GM19468 (cell line): ENCODE data around the gene FOXP2.
"Not testable (repeated sequence)": the region's sequence is repeated elsewhere in the genome, so short reads cannot be mapped to it uniquely, and the experiment has no call there.

ENCODE experiments used
- ATAC-seq: cut with Tn5 transposase; IDR thresholded peaks from one replicate; pipeline ENCODE4 v1.9.1; 2021; ENCODE audit warnings: mild to moderate bottlenecking, moderate library complexity, moderate number of reproducible peaks; ENCODE audit not compliant: unreplicated experiment; ENCODE audit errors: extremely low read depth

The FOXP2 gene

GRCh38 chr7:114414156-114415063, at the start of gene FOXP2:
TSS of gene FOXP2 (plus strand) at chr7:114414815. CDS start at chr7:114426512, 11,697 bp downstream.
- ATAC-seq, result no peak

DNA sequence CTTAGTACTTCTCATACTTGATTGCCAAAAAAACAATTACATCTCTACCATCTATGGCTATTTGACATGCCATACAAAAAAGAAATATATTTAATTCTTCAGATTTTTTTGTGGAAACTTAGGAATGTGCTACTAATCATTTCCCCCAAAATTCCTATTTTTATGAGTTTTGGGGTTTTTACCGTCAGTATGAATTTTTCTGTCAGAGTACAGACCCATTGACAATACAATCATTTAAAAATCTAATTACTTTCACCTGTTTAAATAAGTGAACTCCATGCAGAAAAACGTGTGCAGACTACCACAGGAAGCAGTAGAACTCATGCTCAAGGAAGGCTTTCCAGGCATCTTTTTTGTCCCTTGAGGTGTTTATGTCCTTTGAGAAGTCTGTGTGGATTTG, 48.8 kb upstream of the FOXP2 start:
- no peak for ATAC-seq

DNA sequence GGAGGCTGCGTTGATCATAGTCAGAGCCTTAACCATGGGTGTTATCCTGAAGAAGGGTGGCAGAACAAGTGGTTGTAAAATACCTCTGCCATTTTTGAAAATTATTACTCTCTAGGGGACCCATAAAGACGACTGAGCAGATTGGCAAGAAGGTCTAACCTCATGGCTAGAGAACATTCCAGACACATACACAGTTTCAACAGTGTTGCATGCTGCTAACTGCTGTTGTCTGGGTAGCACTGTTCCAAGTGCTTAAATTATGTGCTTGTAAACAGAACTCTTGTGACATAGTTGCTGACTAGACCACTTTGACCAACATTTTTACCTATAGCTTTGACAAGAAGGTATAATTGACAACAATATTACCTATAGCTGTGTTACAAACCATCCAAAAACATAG, 46.1 kb upstream of the FOXP2 start:
- ATAC-seq, result no peak

DNA sequence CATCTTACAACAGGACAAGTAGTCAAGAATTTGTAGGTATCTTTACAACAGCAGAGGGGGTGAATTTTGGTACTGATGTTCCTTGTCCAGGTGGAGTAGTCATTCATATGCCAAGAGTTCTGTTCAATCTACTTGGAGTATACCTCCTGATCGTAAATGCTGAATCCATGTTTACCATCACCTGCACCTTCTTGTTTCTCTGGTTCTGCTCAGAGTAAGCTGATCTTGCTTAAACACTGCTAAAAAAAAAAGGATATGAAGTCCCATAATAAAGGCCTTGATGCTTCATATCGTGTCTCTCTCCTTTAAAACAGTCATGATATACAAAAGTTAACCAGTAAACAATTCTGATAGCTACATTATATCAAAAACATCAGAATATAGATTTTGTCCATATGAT, 45.3 kb upstream of the FOXP2 start:
- ATAC-seq, result no peak

GRCh38 chr7:114372619-114373018, 42.0 kb upstream of the FOXP2 start:
- ATAC-seq, result no peak

- no peak for ATAC-seq
Measured at GRCh38 chr7:114375907-114376306, 38.7 kb upstream of the FOXP2 start.

DNA sequence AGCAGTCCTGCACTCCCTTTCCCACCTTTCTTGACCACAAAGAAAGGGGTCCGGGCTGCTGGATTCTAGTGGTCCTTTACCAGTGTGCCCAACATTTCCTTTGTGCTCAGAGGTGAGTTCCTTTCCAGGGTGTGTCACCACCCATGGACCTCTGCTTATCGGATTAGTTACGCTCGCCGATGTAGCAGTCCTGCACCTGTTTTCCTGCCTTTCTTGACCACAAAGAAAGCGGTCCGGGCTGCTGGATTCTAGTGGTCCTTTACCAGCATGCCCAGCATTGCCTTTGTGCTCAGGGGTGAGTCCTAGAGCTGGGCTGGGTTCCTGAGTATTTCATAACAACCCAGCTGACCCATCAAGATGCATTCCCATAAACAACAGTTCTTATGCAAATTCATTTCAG, 30.7 kb upstream of the FOXP2 start:
- not testable (repeated sequence) for ATAC-seq

DNA sequence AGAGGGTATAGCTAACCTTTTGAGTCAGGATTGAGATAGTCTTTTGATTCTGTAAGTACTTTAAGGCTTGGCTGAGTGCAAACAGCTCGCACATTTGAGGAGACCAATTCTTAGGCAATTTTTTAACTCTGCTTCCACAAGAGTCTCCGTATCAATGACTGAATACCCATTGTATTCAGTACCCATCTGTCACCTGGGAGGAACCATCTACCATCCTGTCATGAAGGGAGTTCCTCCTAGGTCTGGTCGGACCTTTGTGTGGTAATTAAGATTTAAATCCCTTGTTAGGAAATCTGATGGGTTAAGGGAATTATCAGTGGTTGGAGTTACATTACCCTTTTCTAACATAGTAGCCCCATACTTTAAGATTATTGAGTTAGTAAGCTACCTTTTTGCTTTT, 30.3 kb upstream of the FOXP2 start:
- not testable (repeated sequence) for ATAC-seq

- ATAC-seq, result no peak
Measured at GRCh38 chr7:114388021-114388420, 26.6 kb upstream of the FOXP2 start.

GRCh38 chr7:114392686-114393085, 21.9 kb upstream of the FOXP2 start:
- ATAC-seq, result no peak

DNA sequence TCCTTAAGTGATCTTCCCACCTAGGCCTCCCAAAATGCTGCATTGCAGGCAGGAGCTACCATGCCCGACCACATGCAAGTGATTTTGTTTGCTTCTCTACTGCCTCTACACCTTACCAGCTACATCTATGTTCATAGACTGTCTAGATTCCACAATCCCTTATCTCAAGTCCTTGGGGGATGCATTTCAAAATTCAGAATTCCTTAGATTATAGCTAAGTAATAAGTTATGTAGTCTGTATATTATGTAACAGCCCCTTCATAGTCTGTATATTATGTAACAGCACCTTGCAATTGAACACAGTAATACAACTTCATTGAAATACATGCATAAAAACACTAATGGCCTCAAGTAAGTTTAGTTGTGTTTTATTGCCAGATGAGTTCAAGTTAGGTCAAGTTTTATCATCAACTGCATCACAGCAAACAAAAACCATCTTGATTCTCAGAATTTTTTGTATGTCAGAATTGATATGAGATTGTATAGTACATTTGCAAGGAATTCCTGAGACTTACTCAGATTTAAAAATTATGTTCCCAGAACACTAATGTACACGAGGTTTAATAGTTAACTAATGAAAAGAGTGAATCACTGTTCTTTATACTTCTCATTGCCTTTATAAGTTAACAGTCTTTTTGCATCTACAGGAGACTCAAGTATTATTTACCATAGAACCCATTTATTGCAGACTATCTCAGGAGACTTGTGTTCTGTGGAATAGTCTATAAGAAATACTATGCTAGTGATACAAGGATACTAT, 11.6 kb upstream of the FOXP2 start:
- ATAC-seq, result no peak

- ATAC-seq, result no peak
Measured at GRCh38 chr7:114405427-114405826, 9.2 kb upstream of the FOXP2 start.

DNA sequence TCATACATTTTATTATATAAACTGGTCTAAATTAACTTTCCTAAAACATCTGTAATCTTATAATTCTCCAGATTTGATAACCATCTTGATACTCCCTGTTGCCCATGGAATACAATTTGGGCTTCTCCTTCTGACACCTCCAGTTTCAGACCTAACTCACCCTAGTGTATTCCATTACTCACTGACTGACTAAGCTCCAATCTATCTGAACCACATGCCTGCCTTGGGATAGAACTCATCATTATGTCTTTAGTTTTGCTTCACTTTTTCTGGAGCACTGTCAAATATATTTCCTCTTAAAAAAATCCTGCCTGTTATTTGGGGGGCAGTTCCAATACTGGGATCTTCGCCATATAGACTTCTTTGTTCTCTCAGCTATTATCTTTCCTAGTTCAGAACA, 4.9 kb upstream of the FOXP2 start:
- ATAC-seq, result no peak

DNA sequence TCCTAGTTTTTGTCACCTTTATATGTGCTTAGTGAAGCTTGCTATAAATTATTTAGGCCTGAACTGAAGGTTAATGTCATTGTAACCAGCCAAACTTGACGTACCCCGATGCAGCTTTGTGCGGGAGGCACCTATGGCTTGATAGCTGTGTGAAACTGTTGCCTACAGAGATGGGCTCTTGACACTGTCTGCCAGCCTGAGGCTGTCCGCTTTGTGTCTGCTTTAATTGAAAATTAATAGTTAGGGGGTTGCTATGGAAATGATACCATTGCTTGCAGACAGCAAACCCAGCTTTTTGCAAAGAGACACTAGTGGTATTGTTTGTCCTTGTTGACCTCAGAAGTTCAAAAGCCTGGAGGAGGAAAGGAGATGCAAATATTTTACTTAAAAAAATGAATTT, 2.1 kb upstream of the FOXP2 start:
- no peak for ATAC-seq

DNA sequence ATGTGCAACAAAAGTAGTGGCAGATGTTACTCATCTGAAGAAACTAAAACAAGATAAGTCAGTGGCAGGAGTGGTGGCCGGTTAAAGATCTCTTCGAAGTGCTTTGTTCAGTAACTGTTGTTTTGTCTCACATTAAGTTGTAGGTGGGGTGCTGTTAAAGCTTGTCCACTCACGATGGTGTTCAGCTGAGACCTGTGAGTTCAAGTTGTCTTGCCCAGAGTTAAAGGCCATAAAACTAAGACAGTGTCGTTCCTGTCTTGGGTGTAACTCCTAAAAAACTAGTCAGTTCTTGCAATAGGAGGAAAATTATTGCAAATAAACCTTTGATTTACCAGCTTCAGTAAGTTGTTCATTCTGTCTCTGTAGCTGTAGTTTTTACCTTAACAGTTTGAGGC, 857 bp upstream of the FOXP2 start:
- ATAC-seq, result no peak

- ATAC-seq, result no peak
Measured at GRCh38 chr7:114415064-114415989, 712 bp downstream of the FOXP2 start.

- ATAC-seq, result no peak
Measured at GRCh38 chr7:114416129-114416990, 1.7 kb downstream of the FOXP2 start.

DNA sequence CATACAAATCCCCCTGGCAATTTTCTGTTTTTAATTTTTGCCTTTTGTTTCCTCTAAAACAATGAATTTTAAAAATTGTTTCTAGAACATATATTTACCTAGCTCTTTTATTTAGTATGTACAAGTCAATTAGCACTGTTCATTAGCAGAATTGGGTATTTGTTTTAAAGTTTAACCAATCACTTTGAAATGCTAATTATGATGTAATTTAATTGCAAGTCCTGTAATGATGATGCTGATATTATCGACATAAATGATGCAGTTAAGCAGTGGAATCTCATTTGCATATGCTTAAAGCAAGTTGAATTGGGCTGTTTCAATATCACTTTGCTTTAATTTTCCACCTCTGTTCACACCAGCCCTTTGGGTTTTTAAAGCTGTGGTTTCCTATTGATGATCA, 2.7 kb downstream of the FOXP2 start:
- no peak for ATAC-seq

DNA sequence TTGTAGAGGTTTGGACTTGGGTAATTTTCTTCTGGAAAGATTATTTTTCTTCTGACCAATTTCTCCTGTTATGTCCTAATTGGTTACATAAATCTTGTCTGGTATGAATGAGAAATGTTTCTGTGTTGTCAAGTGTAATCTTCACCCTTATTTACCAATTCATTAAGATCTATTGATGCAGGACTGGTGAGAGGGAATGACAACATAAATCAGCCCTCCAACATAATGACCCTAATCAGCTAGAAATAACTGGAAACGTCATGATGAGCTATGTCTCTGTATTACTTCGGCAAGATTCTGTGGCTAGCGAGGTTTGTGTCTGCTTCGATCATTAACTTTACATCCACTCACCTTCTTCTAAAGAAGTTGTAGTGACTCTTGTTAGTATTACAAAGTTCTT, 3.5 kb downstream of the FOXP2 start:
- ATAC-seq, result no peak
